ENCODE measurements around the gene LILRA5. TPM values are rescaled to one million over a fixed set of nuclear protein-coding genes. Genes with fewer than 3 reads are reported as not detected.
"Not testable (repeated sequence)": the region's sequence is repeated elsewhere in the genome, so short reads cannot be mapped to it uniquely, and the experiment has no call there.

LILRA5 gene
- total and polyA plus RNA-seq, 10 of the 15 experiments (the other 5 are each of a cell fraction or from before 2014, with no cell fraction given): 0.05 to 1.2 (median 0.36) TPM; not detected in 4

- WGBS (ENCODE audit: insufficient coverage, insufficient replicate concordance, low lambda C conversion rate, missing lambda C conversion rate): 0% methylated on average over 3 of the region's 8 CpGs
- H3K27ac ChIP-seq (ENCODE audit: control insufficient read depth, insufficient read depth); H4K20me1 ChIP-seq (ENCODE audit: control insufficient read depth, insufficient read depth); H3K4me1 ChIP-seq (ENCODE audit: control insufficient read depth, insufficient read depth, low read length); H3K79me2 ChIP-seq (ENCODE audit: control insufficient read depth, insufficient read depth, low read length); H3K9ac ChIP-seq (ENCODE audit: control insufficient read depth, insufficient read depth, low read length); CTCF ChIA-PET; H3K36me3 ChIP-seq (ENCODE audit: control insufficient read depth in 2 of 2, insufficient read depth in 2 of 2, low read length in 1 of 2); H3K4me2 ChIP-seq (ENCODE audit: control insufficient read depth, insufficient read depth); H3K27me3 ChIP-seq (replicated peaks in 1 of 2; ENCODE audit: control insufficient read depth in 2 of 2, insufficient read depth in 2 of 2, low read length in 1 of 2); H2AFZ ChIP-seq (ENCODE audit: control insufficient read depth, low read depth, low read length); RAD21 ChIA-PET (ENCODE audit: unreplicated experiment); intact Hi-C loops (cut with micrococcal nuclease; ENCODE audit: unreplicated experiment); in situ Hi-C loops (cut with MboI); H3K9me3 ChIP-seq (replicated peaks; ENCODE audit: control insufficient read depth, insufficient read depth, low read length); H3K4me3 ChIP-seq; SMC1A ChIA-PET (ENCODE audit: uncharacterized antibody, unreplicated experiment); DNase-seq (ENCODE audit: low read depth, low spot score); BruUV-seq (replicated peaks): not testable (repeated sequence)
- FAIRE-seq: peak; percentile 86
- POLR2A ChIA-PET: interaction anchor here (0.6 kb wide), 1 partner anchor 190 kb away, joined by 8 read pairs; no protein-coding TSS in a partner anchor
- 0 out of 3 replicates have a peak, but pooled peaks have one; percentile 13 for ATAC-seq
Observed at GRCh38 chr19:54289160-54289559, 23.8 kb downstream of the LILRA5 start.

GRCh38 chr19:54287456-54287855 lies 25.5 kb downstream of the LILRA5 start:
- Histone ChIP-seq H3K4me2 (ENCODE audit: control insufficient read depth, insufficient read depth) (no peak overlapping the region), H3K9ac (ENCODE audit: control insufficient read depth, insufficient read depth, low read length) (no peak overlapping the region), H3K4me1 (ENCODE audit: control insufficient read depth, insufficient read depth, low read length) (no peaks in the 10 kb centered on the region), H3K27ac (ENCODE audit: control insufficient read depth, insufficient read depth) (no peak overlapping the region), H2AFZ (ENCODE audit: control insufficient read depth, low read depth, low read length) (no peak overlapping the region), H3K4me3 (no peak overlapping the region), H3K27me3 (replicated peaks in 1 of 2; ENCODE audit: control insufficient read depth in 2 of 2, insufficient read depth in 2 of 2, low read length in 1 of 2) (no peaks in the 10 kb centered on the region; a peak in 1 of 4 replicates), H3K36me3 (ENCODE audit: control insufficient read depth in 2 of 2, insufficient read depth in 2 of 2, low read length in 1 of 2) (no peaks in the 10 kb centered on the region), H4K20me1 (ENCODE audit: control insufficient read depth, insufficient read depth) (no peaks in the 10 kb centered on the region), H3K9me3 (replicated peaks; ENCODE audit: control insufficient read depth, insufficient read depth, low read length) (no peaks in the 10 kb centered on the region), H3K79me2 (ENCODE audit: control insufficient read depth, insufficient read depth, low read length) (peaks cover 2% of the 10 kb centered on the region)
- in situ Hi-C loops (cut with MboI) (no loop called here), intact Hi-C loops (cut with micrococcal nuclease; ENCODE audit: unreplicated experiment) (no loop called here)
- ChIA-PET CTCF (no interaction called here), POLR2A (no interaction called here), RAD21 (ENCODE audit: unreplicated experiment) (no interaction called here), SMC1A (ENCODE audit: uncharacterized antibody, unreplicated experiment) (interaction anchor here (0.7 kb wide), 1 partner anchor 39 kb away, joined by 3 read pairs; no protein-coding TSS in a partner anchor)
- no peak for ATAC-seq
- 45% methylated on average over 4 of the region's 4 CpGs for WGBS (ENCODE audit: insufficient coverage, insufficient replicate concordance, low lambda C conversion rate, missing lambda C conversion rate)
- FAIRE-seq: peak; percentile 54
- DNase-seq (ENCODE audit: low read depth, low spot score): no peak
- no TSS peak for BruUV-seq (replicated peaks)
- TF ChIP-seq POLR2AphosphoS5 (IDR thresholded peaks at IDR 0.05; ENCODE audit: low read length): no peak
- no peak for TF ChIP-seq ETV6 (conservative IDR thresholded peaks at IDR 0.05 in 1 of 2, IDR thresholded peaks at IDR 0.05 in 1 of 2; ENCODE audit: borderline replicate concordance in 1 of 2, low read depth in 1 of 2)

DNA sequence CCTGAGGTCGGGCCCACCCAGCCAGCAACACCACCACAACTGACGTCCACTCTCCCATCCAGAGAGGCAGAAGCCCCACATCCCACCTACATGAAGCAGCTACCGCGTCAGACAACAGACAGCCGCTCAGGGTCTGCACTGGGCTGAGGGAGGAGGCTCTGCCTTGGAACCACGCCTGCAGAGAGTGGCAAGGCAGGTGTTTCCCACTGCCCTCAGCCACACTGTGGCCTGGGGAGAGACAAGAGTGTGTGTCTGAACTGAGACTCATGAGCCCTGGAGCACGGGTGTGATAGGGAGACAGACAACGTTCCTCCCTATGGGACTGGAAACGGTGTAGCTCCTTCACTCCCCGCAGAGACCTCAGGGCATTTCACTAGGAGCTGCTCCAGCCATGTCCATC lies 26.7 kb downstream of the LILRA5 start:
- DNase-seq (ENCODE audit: low read depth, low spot score); H3K79me2 ChIP-seq (ENCODE audit: control insufficient read depth, insufficient read depth, low read length); H2AFZ ChIP-seq (ENCODE audit: control insufficient read depth, low read depth, low read length); CTCF ChIA-PET; RAD21 ChIA-PET (ENCODE audit: unreplicated experiment); H3K9me3 ChIP-seq (replicated peaks; ENCODE audit: control insufficient read depth, insufficient read depth, low read length); H3K27me3 ChIP-seq (replicated peaks in 1 of 2; ENCODE audit: control insufficient read depth in 2 of 2, insufficient read depth in 2 of 2, low read length in 1 of 2); H4K20me1 ChIP-seq (ENCODE audit: control insufficient read depth, insufficient read depth); H3K27ac ChIP-seq (ENCODE audit: control insufficient read depth, insufficient read depth); in situ Hi-C loops (cut with MboI); SMC1A ChIA-PET (ENCODE audit: uncharacterized antibody, unreplicated experiment); H3K9ac ChIP-seq (ENCODE audit: control insufficient read depth, insufficient read depth, low read length); intact Hi-C loops (cut with micrococcal nuclease; ENCODE audit: unreplicated experiment); H3K4me1 ChIP-seq (ENCODE audit: control insufficient read depth, insufficient read depth, low read length); H3K4me2 ChIP-seq (ENCODE audit: control insufficient read depth, insufficient read depth); H3K36me3 ChIP-seq (ENCODE audit: control insufficient read depth in 2 of 2, insufficient read depth in 2 of 2, low read length in 1 of 2); H3K4me3 ChIP-seq; POLR2A ChIA-PET; BruUV-seq (replicated peaks): not testable (repeated sequence)
- WGBS (ENCODE audit: insufficient coverage, insufficient replicate concordance, low lambda C conversion rate, missing lambda C conversion rate): 11% methylated on average over 7 of the region's 10 CpGs
- ATAC-seq: peak; percentile 72
- FAIRE-seq: peak; percentile 47

DNA sequence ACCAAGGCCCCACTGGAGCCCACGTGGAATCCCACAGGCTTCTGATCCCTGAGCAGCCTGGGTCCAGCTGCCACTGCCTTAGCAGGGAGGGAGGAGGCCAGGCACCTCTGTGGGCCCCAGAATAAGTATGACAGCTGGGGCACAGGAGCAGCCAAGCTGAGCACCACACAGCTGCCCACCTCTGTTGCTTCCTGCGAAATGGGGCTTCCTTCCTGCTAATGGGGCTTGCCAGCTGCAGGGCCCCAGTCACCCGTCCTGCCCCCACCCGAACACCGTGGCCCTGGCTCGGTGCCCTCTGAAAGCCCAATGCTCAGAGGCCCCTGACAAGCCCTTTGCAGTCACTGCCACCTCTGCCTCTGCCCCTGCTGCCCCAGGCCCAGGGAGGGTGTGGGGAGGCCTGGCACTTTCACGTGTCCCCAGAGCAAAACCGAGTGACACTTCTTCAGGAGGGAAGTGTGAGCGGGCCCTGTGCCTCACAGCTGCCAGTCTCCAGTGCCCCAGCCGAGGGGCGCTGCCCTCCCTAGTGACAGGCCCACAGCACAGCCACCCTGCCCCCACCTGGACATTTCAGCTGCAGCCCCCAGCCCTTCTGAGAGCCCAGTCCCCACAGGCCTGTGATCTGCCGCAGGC lies 27.4 kb downstream of the LILRA5 start:
- SMC1A ChIA-PET (ENCODE audit: uncharacterized antibody, unreplicated experiment); H3K27ac ChIP-seq (ENCODE audit: control insufficient read depth, insufficient read depth); H3K79me2 ChIP-seq (ENCODE audit: control insufficient read depth, insufficient read depth, low read length); H3K9ac ChIP-seq (ENCODE audit: control insufficient read depth, insufficient read depth, low read length); H3K9me3 ChIP-seq (replicated peaks; ENCODE audit: control insufficient read depth, insufficient read depth, low read length); DNase-seq (ENCODE audit: low read depth, low spot score); H3K27me3 ChIP-seq (replicated peaks in 1 of 2; ENCODE audit: control insufficient read depth in 2 of 2, insufficient read depth in 2 of 2, low read length in 1 of 2); H3K36me3 ChIP-seq (ENCODE audit: control insufficient read depth in 2 of 2, insufficient read depth in 2 of 2, low read length in 1 of 2); POLR2A ChIA-PET; BruUV-seq (replicated peaks); H4K20me1 ChIP-seq (ENCODE audit: control insufficient read depth, insufficient read depth); intact Hi-C loops (cut with micrococcal nuclease; ENCODE audit: unreplicated experiment); CTCF ChIA-PET; RAD21 ChIA-PET (ENCODE audit: unreplicated experiment); H3K4me3 ChIP-seq; FAIRE-seq; H3K4me2 ChIP-seq (ENCODE audit: control insufficient read depth, insufficient read depth); H2AFZ ChIP-seq (ENCODE audit: control insufficient read depth, low read depth, low read length); H3K4me1 ChIP-seq (ENCODE audit: control insufficient read depth, insufficient read depth, low read length); in situ Hi-C loops (cut with MboI): not testable (repeated sequence)
- peak; percentile 80 for ATAC-seq
- 12% methylated on average over 11 of the region's 12 CpGs for WGBS (ENCODE audit: insufficient coverage, insufficient replicate concordance, low lambda C conversion rate, missing lambda C conversion rate)
